Right lobe of liver (tissue), 4 donors: ENCODE results near the gene WDPCP.

Experiments
- CTCF ChIP-seq, 4 donors: fragments of 200-600 bp in 3 of 4; fragments of 450-650 bp in 1 of 4; IDR thresholded peaks; one replicate each; pipeline versions ENCODE4 v1.5.1 to v1.8.0; 2016 to 2022; ENCODE audit warnings: antibody characterized with exemption in 4 of 4, mild to moderate bottlenecking in 2 of 4
- POLR2A ChIP-seq: fragments of 450-650 bp; IDR thresholded peaks from one replicate; pipeline ENCODE4 v1.6.1; 2017; ENCODE audit warnings: antibody characterized with exemption, mild to moderate bottlenecking
- donor health status: DM: no; HTN: no; CAD: no.
- donor health status: DM: no; HTN: no; CAD: no.
- donor health status: DM: no; HTN: yes; CAD: no.

GRCh38 chr2:63093502-63093901 is 494.8 kb downstream of the WDPCP start:
- TF ChIP-seq CTCF (IDR thresholded peaks at IDR 0.05) (no peak), POLR2A (no peak)
